Activated CD8-positive, alpha-beta memory T cell treated with anti-CD3 and anti-CD28 coated beads for 36 hours (primary cell): ENCODE measurements around the gene FKBP15. TPM values are rescaled to one million over a fixed set of nuclear protein-coding genes. Genes with fewer than 3 reads are reported as not detected.

ENCODE experiments used
- CTCF ChIA-PET: fragments of 350-600 bp; sonication (Branson Sonifier 250); formaldehyde crosslinking; loops from one replicate; lab custom pipeline; 2021; ENCODE audit warnings: antibody characterized with exemption; lab: Charles Lee
- POLR2A ChIA-PET: fragments of 350-600 bp; sonication (Branson Sonifier 250); formaldehyde crosslinking; loops from one replicate; lab custom pipeline; 2021; ENCODE audit warnings: antibody characterized with exemption; lab: Charles Lee
- total RNA-seq, 2 experiments: library from RNA; stranded (reverse); gene quantifications; one replicate each; pipeline ENCODE4 v1.2.3, GENCODE V29; 2021

Gene FKBP15
- total RNA-seq, 2 experiments from 2014 or later: 32.6 to 32.8 TPM

- ChIA-PET CTCF (no interaction called here), POLR2A (no interaction called here)
Measured at GRCh38 chr9:113199683-113200329, 21.3 kb downstream of the FKBP15 start.

- POLR2A ChIA-PET: no interaction called here
- CTCF ChIA-PET: no interaction called here
Measured at GRCh38 chr9:113192455-113192854, 28.6 kb downstream of the FKBP15 start.

- ChIA-PET CTCF (no interaction called here), POLR2A (no interaction called here)
Measured at GRCh38 chr9:113187929-113188595, 33.0 kb downstream of the FKBP15 start.

- POLR2A ChIA-PET: no interaction called here
- CTCF ChIA-PET: interaction anchor here (0.8 kb wide), 1 partner anchor 28 kb away, joined by 3 read pairs; no protein-coding TSS in a partner anchor
Measured at GRCh38 chr9:113186137-113186755, 34.8 kb downstream of the FKBP15 start.

GRCh38 chr9:113185271-113185670, 35.8 kb downstream of the FKBP15 start:
- POLR2A ChIA-PET: no interaction called here

GRCh38 chr9:113184539-113184938, 36.5 kb downstream of the FKBP15 start:
- CTCF ChIA-PET: no interaction called here

More at GRCh38 chr9:113185271-113185670, 35.8 kb downstream of the FKBP15 start:
- CTCF ChIA-PET: no interaction called here

GRCh38 chr9:113183956-113184488, 37.1 kb downstream of the FKBP15 start:
- CTCF ChIA-PET: no interaction called here
- POLR2A ChIA-PET: no interaction called here

More at GRCh38 chr9:113184539-113184938, 36.5 kb downstream of the FKBP15 start:
- POLR2A ChIA-PET: interaction anchor here (0.6 kb wide), 1 partner anchor 37 kb away, joined by 4 read pairs; the partner anchor contains the start of genes FKBP15 and SLC31A1

GRCh38 chr9:113181165-113181564, 39.9 kb downstream of the FKBP15 start:
- POLR2A ChIA-PET: no interaction called here

GRCh38 chr9:113179839-113180238, 41.2 kb downstream of the FKBP15 start:
- CTCF ChIA-PET: no interaction called here
- POLR2A ChIA-PET: no interaction called here

More at GRCh38 chr9:113181165-113181564, 39.9 kb downstream of the FKBP15 start:
- CTCF ChIA-PET: no interaction called here

GRCh38 chr9:113178087-113178486, 43.0 kb downstream of the FKBP15 start:
- CTCF ChIA-PET: no interaction called here
- POLR2A ChIA-PET: no interaction called here

GRCh38 chr9:113177251-113177650, 43.8 kb downstream of the FKBP15 start:
- ChIA-PET CTCF (no interaction called here), POLR2A (no interaction called here)

- POLR2A ChIA-PET: interaction anchor here (0.6 kb wide), 1 partner anchor 72 kb away, joined by 6 read pairs; no protein-coding TSS in a partner anchor
- CTCF ChIA-PET: no interaction called here
Measured at GRCh38 chr9:113176803-113177202, 44.3 kb downstream of the FKBP15 start.

GRCh38 chr9:113173341-113173740, 47.7 kb downstream of the FKBP15 start:
- ChIA-PET POLR2A (no interaction called here), CTCF (interaction anchor here (1.3 kb wide), 1 partner anchor 16 kb away, joined by 3 read pairs; no protein-coding TSS in a partner anchor)

GRCh38 chr9:113168809-113169208, 52.3 kb downstream of the FKBP15 start:
- ChIA-PET CTCF (no interaction called here), POLR2A (interaction anchor here (0.7 kb wide), 1 partner anchor 17 kb away, joined by 3 read pairs; no protein-coding TSS in a partner anchor)

GRCh38 chr9:113166039-113166438, 55.0 kb downstream of the FKBP15 start:
- ChIA-PET POLR2A (no interaction called here), CTCF (no interaction called here)

- ChIA-PET POLR2A (no interaction called here), CTCF (no interaction called here)
Measured at GRCh38 chr9:113164536-113165300, 56.4 kb downstream of the FKBP15 start.

GRCh38 chr9:113163001-113163400, 58.1 kb downstream of the FKBP15 start:
- ChIA-PET POLR2A (no interaction called here), CTCF (no interaction called here)

- ChIA-PET CTCF (no interaction called here), POLR2A (no interaction called here)
Measured at GRCh38 chr9:113160571-113160970, 60.5 kb downstream of the FKBP15 start.

- POLR2A ChIA-PET: no interaction called here
- CTCF ChIA-PET: no interaction called here
Measured at GRCh38 chr9:113158446-113158845, 62.6 kb downstream of the FKBP15 start.
